Measurements from ENCODE around the gene RSL1D1.
"Not testable (repeated sequence)": the region's sequence is repeated elsewhere in the genome, so short reads cannot be mapped to it uniquely, and the experiment has no call there.

RSL1D1 gene

DNA sequence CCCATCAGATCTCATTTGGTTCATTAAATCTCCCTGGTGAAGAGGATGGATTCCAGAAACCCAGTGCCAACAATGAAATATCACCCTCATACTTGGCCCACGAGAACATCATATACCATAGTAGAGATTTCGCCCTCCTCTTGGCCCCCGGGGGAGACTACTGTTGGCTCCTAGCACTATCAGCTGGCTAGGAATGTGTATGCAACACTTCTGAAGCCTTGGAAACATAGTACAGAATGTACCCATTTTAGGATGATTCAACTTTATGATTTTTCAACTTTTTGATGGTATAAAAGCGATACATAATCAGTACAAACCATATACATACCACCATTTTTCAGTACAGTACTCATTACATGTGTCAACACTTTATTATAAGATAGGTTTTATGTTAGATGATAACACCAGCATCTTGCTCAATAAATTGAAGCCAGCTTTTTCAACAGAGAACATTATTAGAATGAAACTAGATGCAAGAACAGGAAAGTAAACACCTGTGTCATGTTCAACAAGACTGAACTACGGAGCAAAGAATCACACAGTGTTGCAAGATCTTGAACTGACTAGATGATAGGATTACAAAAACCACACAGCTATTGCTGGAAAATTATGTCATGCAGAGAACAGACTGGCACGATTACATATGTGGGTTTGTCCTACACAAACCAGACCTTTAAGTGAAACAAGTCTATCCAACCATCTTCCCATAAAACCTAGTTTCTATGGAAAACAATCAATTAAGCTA, 17.2 kb downstream of the RSL1D1 start:
- no peak overlapping the region for H3K27ac ChIP-seq
- no peak for TF ChIP-seq ZFX (IDR thresholded peaks at IDR 0.05; ENCODE audit: borderline replicate concordance)
- TF ChIP-seq, protein P1, sequence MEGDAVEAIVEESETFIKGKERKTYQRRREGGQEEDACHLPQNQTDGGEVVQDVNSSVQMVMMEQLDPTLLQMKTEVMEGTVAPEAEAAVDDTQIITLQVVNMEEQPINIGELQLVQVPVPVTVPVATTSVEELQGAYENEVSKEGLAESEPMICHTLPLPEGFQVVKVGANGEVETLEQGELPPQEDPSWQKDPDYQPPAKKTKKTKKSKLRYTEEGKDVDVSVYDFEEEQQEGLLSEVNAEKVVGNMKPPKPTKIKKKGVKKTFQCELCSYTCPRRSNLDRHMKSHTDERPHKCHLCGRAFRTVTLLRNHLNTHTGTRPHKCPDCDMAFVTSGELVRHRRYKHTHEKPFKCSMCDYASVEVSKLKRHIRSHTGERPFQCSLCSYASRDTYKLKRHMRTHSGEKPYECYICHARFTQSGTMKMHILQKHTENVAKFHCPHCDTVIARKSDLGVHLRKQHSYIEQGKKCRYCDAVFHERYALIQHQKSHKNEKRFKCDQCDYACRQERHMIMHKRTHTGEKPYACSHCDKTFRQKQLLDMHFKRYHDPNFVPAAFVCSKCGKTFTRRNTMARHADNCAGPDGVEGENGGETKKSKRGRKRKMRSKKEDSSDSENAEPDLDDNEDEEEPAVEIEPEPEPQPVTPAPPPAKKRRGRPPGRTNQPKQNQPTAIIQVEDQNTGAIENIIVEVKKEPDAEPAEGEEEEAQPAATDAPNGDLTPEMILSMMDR (IDR thresholded peaks at IDR 0.05), result no peak

DNA sequence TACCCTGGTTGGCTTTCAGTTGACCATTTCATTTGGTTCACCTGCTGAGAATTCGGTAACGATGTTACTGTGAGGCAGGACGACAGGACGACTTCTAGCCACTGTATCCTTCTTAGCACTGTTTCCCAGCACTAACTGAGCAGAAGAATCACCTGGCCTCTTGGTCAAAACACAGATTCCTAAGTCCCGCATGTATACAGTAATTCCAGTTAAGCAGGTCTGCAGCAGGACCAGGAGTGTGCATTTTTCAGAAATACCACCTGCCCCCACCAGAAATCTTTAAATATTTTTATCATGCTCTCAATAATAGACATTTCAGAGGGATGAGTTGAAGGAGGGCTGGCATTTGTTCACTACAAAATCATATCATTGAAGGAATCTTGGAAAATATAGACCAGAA, 22.6 kb downstream of the RSL1D1 start:
- TF ChIP-seq, protein P1 (IDR thresholded peaks at IDR 0.05), result no peak
- no peak for TF ChIP-seq ZFX (IDR thresholded peaks at IDR 0.05; ENCODE audit: borderline replicate concordance)
- no peak overlapping the region for H3K27ac ChIP-seq

DNA sequence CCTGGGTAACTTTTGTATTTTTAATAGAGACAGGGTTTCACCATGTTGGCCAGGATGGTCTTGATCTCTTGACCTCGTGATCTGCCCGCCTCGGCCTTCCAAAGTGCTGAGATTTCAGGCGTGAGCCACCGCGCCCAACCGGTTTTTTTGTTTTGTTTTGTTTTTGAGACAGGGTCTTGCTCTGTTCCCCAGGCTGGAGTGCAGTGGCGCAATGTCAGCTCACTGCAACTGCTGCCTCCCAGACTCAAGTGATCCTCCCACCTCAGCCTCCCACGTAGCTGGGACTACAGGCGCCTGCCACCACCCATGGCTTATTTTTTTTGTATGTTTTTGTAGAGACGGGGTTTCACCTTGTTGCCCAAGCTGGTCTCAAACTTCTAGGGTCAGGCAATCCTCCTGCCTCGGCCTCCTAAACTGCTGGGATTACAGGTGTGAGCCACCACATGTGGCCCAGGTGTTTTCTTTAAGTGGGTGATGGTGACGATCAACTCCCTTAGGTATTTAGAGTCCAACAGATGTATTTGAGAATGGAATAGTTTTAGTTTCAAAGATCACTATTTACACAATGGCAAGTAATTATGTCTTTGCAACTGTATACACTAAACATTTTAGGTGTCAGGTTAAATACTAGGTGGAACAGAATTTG, 25.7 kb downstream of the RSL1D1 start:
- not testable (repeated sequence) for H3K27ac ChIP-seq

DNA sequence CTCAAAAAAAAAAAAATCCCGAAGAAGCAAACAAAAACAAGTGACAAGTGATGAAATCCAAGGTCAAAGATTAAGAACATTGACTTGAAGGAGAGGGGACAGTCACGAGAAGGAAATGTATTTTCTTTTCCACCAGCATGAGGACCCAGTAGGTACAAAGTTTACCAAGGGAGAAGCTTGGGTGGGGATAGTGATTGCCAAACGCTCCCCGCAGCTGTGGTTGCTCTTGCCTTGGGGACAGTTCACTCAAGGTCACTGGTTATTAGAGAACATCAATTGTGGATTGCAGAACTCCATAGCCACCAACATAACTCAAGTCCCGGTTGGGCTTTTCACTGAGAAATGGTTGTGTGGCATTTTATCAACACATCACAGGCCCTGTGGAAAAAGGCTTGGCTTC, 27.0 kb downstream of the RSL1D1 start:
- H3K27ac ChIP-seq, result no peak overlapping the region
- no peak for TF ChIP-seq ZFX (IDR thresholded peaks at IDR 0.05; ENCODE audit: borderline replicate concordance)
- TF ChIP-seq, protein P1 (IDR thresholded peaks at IDR 0.05), result no peak

DNA sequence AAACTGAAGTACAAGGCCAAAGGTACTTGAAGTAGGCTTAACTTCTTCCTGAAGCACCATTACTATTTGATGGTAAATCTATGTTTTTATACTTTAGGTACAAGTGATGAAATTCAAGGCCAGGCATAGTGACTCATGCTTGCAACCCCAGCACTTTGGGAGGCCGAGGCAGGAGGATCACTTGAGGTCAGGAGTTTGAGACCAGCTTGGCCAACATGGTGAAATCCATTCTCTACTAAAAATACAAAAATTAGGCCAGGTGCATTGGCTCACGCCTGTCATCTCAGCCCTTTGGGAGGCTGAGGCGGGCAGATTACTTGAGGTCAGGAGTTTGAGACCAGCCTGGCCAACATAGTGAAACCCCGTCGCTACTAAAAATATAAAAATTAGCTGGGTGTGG, 27.7 kb downstream of the RSL1D1 start:
- H3K27ac ChIP-seq, result not testable (repeated sequence)

DNA sequence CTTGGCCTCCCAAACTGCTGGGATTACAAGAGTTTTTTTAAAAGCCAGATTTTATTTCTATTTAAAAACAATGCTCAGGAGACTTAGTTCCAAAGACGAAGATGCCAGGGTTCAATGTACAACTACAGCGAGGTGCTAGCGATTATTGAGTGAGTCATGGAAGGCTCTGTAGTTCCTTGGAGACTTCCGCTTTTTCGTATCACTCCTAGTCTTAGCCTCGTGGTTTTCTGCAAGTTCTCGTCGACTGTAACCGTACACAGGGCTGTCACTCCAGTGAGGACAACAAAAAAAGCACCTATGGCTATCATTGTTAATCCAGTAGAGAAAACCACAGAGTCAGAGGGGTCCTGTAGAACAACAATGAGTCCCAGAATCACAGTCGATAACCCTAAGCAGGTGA, 31.5 kb downstream of the RSL1D1 start:
- no peak overlapping the region for H3K27ac ChIP-seq
- no peak for TF ChIP-seq ZFX (IDR thresholded peaks at IDR 0.05; ENCODE audit: borderline replicate concordance)
- TF ChIP-seq, protein P1 (IDR thresholded peaks at IDR 0.05), result no peak

DNA sequence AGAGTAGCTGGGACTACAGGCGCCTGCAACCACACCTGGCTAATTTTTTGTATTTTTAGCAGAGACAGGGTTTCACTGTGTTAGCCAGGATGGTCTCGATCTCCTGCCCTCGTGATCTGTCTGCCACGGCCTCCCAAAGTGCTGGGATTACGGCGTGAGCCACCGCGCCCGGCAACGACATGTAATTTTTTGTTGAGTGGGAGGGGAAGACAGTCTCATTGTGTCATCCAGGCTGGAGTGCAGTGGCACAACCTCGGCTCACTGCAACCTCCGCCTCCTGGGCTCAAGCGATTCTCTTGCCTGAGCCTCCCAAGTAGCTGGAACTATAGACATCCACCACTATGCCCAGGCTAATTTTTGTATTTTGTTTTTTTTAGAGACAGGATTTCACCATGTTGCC, 32.4 kb downstream of the RSL1D1 start:
- not testable (repeated sequence) for H3K27ac ChIP-seq

DNA sequence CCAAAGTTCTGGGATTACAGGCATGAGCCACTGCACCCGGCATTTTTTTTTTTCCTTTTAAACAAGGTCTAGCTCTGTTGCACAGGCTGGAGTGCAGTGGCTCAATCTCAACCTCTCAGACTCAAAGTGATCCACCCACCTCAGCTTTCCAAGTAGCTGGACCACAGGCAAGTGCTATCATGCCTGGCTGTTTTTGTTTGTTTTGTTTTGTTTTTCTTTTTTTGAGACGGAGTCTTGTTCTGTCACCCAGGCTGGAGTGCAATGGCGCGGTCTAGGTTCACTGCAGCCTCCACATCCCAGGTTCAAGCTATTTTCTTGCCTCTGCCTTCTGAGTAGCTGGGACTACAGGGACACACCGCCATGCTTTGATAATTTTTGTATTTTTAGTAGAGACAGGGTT, 35.2 kb downstream of the RSL1D1 start:
- TF ChIP-seq, protein P1 (IDR thresholded peaks at IDR 0.05), result no peak
- no peak for TF ChIP-seq ZFX (IDR thresholded peaks at IDR 0.05; ENCODE audit: borderline replicate concordance)
- H3K27ac ChIP-seq, result no peak overlapping the region

DNA sequence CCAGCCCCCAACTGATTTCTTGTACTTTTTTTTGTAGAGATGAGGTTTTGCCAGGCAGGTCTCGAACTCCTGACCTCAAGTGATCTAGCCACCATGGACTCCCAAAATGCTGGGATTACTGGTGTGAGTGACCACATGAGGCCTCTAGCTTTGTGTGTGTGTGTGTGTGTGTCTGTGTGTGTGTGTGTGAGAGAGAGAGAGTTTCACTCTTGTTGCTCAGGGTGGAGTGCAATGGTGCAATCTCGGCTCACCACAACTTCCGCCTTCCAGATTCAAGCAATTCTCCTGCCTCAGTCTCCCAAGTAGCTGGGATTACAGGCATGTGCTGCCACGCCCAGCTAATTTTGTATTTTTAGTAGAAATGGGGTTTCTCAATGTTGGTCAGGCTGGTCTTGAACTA, 36.5 kb downstream of the RSL1D1 start:
- not testable (repeated sequence) for H3K27ac ChIP-seq

Measured in 22Rv1 (cell line).